ENCODE data around the gene NUB1.

Gene NUB1

DNA sequence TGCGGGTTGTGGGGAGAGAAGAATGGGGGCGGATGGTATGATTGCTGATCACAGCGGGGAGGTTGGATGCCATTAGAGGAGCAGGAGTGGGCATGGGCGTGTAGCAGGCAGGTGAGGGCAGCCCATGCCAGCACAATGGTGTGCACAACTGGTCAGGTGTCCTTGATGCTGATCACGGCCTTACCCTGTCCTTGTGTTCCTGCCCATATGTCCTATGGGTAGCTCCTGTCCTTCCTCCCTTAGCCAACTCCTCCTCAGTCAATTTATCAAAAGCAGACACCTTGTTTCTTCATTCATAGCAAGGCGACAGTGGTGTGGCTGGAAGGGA lies 37.5 kb downstream of the NUB1 start:
- DNase-seq = no peak

DNA sequence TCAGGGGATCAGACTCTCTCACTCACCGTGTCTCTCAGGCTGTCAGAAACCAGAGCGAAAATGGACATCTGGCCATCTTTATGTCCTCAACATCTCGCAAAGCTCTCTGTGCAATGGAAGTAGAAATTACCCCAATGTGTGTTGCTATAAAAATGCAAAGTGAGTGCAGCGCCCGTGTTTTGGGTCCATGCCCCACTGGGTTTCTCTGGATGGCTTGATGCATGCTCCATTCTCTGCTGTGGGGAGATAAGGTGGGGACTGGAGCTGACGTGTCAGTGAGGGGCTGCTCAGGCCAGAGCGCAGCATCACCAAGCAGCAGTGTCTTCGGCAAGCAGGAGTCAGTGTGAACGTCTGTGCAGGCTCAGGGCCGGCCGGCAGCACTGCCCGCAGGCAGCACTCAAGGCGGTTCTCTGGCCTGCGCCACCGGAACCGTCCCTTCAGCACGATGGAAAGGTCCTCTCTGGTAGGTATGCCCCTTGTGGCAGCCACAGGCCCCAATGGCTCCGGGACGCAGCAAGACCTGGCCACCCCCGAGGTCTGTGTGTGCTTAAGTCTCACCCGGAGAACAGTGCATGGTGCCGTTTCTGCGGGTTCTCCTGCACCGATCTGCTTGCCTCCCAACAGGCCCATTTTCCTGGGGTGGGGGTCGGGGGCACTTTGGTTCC lies 38.1 kb downstream of the NUB1 start:
- DNase-seq = no peak

DNA sequence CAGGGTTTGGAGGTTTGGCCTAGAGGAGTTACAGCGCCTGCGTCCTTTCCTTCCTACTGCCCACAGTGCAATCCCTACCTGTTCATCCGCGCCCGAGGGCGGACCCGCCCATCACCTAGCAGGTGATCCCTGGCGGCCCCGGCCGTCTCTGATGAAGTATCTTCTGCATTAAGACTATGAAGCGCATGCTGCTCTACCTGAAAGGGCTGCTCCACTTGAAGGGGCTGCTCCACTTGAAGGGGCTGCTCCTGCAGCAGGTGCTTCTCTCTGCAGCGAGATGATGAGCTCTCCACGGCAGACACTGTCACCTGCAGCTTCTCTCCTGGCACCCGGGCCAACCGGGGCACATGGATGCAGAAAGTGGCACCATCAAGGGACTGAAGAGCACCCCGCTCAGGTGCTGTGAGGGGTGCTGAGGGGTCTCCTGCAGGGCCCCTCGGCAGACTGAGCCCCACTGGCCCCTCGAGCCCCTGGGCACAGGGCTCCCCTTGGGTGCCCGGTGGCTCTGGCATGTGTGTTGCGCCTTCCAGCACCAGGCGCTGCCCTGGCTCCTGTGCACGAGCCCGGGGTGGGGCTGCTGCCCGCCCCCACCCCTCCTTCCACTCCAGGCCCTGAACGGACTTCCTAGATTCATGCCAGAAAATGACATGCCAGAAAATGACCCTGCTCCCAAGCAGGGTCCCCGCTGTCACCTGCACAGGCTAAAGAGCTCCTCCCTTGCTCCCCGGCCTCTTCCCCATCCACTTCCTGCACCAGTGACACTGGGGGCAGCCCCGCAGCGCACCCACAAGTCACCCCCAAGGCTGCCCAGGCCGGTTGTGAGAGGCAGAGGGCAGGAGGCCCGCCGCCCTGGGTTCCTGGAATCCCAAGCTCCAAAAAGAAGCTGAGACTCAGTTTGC lies 38.8 kb downstream of the NUB1 start:
- no peak for DNase-seq

DNA sequence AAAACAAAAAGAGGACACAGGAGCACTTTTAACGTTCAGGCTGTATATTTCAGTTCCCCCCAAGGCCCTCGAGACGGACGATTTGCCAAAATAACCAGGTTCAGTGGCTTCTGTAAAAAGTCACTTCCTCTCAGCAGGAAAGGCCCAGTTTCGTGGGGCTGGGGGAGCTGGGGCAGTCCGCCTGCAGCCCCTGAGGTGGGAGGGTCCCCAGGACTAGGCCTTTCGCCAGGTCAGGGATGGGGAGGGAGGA lies 39.4 kb downstream of the NUB1 start:
- no peak for DNase-seq

DNA sequence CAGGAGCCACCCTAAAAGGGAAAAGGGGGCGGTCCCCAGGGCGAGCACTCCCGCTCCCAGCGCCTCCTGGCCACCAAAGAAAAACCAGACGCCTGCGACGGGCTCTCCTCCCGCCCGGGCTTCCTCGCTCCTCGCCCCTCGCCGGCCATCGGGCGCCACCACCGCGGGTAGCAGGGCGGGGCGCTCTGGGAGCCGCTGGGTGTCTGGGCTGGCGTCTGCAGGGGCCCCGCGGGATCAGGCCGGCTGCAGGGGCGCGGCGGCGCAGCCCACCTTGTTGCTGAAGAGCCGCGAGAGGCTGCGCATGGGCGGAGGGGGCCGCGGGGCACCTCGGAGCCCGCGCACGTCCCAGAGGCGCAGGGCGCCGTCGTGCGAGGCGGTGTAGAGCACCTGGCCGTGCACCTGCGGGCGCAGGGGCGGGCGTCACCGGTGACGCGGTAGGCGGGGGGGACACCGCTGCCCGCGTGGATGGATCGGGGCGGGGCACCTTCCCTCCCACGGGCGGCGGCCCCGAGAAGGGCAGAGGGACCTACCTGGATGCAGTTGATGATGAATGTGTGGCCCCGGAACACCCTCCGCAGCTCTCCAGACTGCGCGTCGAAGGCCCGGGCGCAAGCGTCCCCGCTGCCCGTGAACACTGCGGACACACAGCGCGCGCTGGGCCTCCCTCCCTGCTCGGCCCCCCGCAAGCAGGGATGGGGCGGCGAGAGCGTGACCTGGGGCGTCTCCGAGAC lies 39.9 kb downstream of the NUB1 start:
- DNase-seq = no peak

DNA sequence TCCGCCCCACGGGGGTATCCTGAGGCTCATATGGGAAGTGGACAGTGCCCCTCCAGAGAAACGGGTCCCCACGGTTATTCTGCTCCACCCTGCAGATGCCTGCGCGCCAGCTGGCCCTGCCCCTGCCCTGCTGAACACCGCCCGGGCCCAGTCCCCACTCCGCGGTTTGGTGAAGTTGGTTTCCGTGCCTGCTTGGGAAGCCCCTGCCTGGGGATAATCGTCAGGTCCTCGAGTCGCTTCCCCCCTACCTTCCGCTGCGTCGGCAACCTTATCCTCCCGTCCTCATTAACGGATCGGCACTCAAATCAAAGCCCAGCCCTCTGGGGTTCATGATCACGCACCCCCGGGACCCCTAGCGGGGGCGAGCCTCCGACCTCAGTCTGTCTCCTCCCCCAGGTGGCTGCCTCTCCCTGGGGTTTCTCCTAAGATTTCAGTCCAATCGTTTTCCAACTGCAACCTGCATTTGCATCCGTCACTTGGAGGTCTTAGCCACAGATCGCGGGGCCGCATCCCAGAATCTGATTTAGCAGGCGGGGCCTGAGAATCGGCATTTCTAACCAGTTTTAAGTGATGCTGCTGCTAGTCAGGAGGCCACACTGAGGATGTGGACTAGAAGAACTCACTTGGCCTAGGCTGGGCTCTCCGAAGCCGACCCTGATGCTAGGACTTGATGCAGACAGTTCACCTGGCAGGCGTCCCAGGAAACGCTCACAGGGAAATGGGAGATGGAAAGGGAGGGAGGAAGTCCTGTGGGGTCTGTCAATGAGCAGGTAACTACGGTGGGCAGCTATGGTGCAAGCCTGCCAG lies 40.7 kb downstream of the NUB1 start:
- no peak for DNase-seq

DNA sequence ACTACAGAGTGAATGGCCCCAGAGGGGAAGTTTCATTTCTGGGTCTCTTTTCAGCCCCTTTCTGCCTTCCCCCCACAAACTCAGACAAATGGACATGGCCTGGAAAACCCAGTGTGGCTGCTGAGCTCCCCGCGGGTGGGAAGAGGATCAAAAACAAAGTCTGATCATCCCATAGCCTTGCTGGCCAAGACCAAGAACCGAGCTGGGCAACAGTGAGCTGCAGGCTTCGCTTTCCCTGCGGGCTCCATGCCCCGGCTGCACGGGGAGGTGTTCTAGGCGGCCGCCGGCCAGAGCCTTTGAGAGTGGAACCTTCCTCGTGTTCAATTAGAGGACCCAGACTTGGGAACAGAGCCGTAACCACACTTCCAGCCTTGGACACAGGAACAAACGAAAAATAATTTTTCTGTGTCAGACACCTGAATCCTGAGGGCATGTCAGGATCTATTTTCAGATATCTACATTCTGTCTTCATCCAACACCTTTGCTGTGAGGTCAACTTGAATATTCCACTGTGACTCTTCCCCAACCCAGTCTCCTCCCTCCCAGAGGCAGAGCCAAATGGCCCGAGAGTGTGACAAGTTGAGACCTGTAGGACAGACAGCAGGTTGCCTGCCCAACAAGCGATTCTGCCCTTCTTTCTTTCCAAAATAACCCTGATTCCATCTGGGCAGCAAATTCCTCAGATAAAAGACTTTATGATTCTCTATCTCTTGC lies 42.2 kb downstream of the NUB1 start:
- no peak for DNase-seq

DNA sequence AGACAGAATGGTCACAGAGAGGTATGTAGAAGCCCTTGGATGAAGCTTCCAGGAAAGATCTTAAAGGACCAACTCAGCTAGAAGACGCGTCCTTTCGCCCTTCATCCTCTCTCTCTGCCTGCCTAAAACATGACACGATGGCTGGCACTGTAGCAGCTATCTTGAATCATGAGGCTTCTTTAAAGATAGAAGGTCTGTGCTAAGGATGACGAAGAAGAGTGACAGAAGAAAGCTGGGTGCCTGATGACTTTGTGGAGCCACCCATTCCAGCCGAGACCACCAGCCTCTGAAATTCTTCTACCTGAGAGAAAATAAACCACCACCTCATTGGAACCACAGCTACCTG lies 42.7 kb downstream of the NUB1 start:
- no peak for DNase-seq

DNA sequence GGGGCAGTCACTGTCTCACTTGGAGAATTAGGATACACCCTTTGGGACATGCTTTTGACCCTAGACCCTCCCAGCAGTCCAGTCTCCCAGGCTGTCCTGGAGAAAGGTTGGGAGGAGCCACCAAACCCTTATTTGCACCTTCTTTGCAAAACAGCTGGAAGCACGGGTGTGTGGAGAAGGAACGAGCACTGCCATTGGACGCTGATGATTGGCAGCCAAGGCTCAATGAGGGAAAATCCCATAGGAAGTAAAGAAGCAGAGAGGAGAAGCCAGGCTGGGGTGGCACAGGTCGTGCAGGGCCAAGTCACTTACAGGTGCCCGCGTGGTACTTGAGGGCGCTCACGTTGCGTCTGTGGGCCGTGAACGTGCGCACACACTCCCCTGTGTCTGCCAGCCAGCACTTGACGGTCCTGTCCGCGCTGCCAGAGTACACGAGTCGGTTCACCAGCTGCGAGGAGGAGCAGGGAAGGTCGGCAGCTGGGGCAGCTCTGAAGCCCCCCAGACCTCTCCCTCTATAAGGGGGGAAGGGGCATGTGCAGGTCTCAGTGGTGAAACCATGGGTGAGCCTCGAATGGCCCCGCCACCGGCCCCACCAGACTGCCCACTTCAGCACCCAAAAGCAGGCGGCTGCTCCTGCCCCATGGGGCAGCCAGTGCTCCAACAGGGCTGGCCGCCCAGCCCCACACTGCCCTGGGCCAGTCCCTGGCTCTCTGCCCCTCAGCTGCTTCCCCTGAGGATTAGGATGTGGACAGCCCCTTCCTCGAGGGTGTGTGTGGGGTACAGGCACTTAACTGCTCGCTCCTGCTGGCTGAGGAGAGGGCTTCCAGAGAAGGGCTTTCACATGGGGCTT lies 43.4 kb downstream of the NUB1 start:
- DNase-seq = no peak

DNA sequence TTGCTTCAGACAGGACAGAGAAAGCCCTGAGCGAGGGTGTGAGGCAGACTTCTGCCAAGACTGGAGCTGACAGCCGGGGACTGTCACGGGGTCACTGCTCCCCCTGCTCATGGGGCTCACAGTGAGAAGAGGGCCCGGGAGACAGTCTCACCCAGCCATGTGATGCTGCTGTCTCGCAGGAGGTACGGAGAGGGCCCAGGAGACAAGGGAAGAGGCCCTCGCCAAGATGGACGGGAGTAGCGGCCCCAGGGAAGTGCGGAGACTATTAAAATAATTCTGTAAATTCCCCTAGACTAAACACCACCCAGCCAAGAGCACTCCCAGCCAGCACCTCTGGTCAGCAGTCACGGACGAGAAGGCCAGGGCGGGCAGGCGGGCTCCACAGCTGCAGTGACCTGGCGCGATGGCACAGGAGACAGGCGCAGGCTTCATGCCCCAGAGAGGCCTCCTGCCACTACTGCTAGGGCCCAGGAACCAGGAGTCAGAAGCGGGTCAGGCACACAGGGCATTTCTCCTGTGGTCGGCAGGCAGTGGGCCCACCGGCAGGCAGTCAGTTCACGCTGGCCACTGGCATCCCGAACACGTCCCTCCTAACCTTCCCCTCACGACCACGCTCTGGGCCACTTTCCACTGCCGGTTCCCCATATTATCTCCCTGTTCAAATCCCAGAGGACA lies 44.2 kb downstream of the NUB1 start:
- no peak for DNase-seq

DNA sequence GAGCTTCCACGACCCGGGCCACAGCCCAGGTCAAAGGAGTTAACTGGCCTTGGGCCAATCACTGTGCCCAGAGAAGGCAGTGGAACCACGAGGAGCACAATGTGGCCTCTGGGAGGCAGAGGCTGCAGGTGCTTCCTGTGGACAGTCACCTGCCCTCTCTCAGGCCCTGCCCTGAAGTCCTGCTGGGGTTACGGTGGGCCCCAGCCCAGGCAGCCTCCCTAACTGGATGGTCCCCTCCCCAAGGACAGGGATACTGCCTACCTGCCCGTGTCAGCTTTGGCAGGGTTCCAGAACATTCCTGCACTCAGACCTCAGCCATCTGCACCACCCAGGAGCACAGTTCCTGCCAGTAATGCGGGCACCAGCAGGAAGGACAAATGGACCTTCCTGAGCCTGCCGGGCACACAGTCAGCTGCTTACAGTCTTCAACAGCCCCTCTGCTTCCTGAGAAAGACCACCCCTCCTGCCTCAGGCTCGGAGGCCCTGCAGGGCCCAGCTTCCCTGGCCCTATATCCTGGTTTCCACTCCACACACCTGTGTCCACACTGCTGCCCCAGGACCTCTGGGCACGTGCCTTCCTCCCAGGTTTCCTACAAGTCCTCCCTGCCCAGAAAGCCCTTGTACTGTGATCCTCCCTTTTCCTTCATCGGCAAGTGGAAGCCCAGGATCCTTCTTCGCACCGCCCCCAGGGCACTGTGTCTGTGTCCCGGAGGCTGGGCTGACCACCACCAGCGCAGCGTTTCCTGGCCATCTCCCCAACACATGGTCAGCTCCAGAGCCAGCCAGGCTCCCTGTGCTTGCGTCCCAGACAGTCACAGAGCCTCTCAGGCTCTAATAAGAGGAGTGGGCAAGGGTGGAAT lies 44.9 kb downstream of the NUB1 start:
- DNase-seq = no peak

DNA sequence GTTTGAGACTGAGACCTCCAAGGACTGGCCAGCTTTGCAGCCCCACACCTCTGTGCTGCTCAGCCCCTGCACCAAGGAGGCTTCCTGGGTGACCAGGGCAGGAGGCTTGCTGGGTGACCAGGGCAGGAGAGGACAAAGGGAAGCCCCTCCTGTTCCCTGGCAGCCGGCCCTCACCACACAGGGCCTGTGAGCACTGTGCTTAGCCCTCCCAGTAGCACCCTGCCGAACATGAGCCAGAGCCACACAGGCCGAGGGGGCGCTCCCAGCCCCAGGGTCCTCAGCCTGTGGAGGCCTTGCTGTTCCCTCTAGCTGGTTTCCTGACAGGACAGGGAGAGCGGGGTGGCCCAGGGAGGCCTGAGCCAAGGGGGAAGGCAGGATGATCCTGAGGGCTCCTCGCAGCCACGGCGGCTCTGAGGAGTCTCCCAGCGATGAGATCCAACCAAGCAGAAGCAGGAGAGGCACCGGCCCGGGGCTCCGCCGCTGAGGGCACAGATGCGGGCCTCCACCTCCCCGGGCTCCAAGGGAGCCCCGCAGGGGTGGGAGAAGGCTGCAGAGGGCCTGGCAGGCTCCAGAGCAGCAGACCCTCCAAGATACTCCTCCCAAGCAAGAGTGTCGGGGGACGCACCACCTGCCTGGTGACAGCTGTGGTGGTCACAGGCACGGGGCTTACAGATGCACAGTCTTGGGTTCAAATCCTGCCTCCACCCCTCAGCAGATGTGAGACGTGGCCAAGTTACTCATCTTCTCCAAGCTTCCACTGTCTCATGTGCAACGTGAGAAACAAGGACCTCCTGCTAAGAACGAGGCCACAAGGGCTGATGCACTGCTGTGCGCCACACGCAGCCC lies 45.8 kb downstream of the NUB1 start:
- no peak for DNase-seq

DNA sequence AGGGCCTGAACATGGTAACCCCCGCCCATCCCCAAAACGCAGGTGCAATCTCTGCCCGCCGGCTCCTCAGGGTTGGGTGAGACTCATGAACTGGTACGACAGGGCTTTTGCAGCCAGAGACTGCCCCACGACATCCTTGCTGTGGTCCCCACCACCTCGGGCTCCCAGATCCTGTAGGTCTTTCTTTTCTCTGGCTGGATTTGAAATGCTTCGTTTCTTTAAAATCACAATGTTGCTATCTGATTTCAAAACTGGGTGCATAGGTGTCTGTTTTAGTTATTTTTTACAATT lies 46.3 kb downstream of the NUB1 start:
- no peak for DNase-seq

DNA sequence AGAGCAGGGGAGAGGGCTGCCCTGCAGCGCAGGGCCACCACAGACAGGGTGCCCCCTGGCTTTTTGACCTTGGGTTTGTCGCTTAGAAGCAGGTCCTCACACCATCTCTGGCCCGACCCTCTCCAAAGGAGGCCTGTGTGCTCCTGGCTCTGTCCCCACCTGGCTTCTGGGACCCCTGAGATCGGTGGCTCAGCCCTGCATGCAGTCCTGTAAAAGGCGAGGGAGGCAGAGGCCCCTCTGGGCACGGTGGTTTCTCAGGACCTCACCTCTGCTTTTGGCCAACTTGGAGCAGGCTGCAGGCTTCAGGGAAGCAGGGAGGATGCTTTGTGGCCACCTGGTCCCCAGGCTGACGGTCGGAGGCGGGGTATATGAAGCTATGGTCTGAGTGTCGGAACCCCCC lies 46.8 kb downstream of the NUB1 start:
- no peak for DNase-seq

DNA sequence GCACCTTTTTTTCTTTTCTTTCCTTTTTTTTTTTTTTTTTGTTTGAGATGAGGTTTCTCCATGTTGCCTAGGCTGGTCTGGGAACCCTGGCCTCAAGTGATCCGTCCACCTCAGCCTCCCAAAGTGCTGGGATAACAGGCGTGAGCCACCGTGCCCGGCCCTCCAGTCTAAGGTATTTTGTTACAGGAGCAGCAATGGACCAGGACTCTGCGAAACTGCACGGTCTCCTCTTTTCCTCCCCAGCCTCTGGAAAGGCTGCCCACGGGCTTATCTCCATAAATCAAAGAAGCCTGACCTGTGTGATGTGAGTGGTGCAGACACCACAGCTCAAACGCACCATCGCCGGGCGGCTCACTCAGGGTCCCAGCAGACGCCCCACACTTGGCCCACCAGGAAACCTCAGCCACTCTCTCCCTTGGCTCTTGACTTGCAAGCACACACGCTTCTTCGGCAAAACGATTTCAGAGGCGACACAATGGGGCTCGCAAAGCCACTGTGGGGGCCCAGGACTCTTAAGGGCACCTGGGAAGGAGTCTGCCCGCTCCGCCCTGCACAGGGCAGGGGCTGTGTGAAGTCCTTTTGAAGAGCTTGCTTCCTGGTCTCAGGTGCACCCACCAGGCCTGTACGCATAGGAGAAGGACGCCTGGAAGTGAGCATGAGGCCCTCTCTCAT lies 47.6 kb downstream of the NUB1 start:
- DNase-seq = no peak

DNA sequence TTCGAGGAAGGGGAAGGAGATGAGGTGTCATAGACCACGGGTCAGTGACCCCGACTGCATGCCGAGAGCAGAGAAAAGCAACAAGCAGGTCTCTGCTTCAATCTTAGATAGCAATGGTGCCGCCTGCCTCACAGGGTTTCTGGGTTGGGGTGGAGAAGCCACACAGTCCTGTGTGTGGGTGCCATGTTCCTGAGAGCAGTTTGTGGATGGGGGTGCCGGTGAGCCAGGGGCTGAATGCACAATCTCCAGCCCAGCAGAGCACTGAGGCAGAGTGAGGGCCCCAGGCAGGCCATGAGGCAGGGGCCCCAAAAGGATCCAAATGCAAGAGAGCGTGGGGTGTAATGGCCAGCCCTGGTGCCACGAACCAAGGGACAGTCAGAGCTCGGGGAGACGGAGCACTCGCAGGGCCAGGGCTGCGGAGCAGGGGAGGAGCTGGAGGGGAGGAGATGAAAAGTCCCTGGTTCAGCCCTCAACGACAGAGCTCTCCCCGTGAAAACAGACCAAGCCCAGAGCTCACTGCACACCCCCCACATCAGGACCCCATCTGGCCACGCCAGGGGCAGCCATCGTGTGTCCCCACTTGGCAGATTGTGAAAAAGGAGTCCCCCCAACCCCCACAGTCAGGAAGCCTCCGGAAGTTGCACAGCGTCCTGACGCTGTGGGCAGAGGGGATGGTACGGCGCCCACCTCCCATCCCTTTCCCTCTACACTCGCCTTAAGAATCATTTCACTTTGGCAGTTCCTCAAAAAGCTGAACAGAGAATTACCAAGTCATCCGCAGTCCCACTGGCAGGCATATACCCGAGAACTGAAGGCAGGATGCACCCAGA lies 48.4 kb downstream of the NUB1 start:
- DNase-seq = no peak

DNA sequence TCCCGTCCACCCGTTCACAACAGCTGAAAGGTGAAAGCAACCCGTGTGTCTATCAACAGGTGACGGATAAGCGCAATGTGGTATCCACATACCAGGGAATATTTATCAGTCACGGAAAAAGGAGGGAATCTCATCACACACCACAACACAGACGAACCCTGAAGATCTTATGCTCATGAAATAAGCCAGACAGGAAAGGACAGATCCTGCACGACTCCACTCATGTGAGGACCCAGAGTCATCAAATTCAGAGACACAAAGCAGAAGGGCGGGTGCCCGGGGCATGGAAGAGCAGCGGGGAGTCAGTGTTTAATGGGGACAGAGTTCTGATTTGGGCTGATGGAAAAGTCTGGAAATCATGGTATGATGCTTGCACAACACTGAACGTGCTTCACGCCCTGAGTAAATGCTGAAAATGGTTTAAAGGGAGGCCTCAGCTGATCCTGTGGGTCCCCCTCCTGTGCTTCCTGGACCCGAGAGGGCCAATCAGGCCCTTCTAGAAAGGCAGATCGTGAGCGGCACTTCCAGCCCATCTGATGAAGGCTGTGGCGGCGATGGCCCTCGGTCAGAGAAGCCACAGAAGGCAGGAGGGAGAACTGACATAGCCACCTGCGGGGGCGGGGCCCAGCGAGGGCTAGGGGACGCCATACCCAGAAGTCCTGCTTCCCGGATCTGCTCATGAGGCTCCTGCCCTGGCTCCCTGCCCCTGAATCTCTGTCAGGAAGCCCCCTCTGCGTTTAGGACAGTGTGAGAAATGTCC lies 49.2 kb downstream of the NUB1 start:
- DNase-seq = no peak
